ENCODE results near the gene GSTA4. TPM values are rescaled to one million over a fixed set of nuclear protein-coding genes. Genes with fewer than 3 reads are reported as not detected.

The GSTA4 gene
- total RNA-seq, 1 donor from 2014 or later: 72.9 TPM

GRCh38 chr6:53026526-53026925 is 31.4 kb upstream of the GSTA4 start:
- no peak for TF ChIP-seq CTCF (conservative IDR thresholded peaks at IDR 0.05)
- peaks cover 44% of the 10 kb centered on the region for H3K36me3 Mint-ChIP-seq
- H3K4me1 Mint-ChIP-seq (ENCODE audit: unreplicated experiment): no peaks in the 10 kb centered on the region
- H3K9me3 Mint-ChIP-seq: no peaks in the 10 kb centered on the region
- H3K27me3 Mint-ChIP-seq: no peaks in the 10 kb centered on the region
- no peak for DNase-seq (ENCODE audit: extremely low spot score, unreplicated experiment)
- H3K27ac Mint-ChIP-seq: no peak overlapping the region
- H3K4me3 Mint-ChIP-seq: no peak overlapping the region

GRCh38 chr6:53023323-53023722 is 28.2 kb upstream of the GSTA4 start:
- no peak for DNase-seq (ENCODE audit: extremely low spot score, unreplicated experiment)
- no peaks in the 10 kb centered on the region for H3K9me3 Mint-ChIP-seq
- no peak overlapping the region for H3K4me3 Mint-ChIP-seq
- peaks cover 30% of the 10 kb centered on the region for H3K36me3 Mint-ChIP-seq
- no peak overlapping the region for H3K27ac Mint-ChIP-seq
- no peaks in the 10 kb centered on the region for H3K27me3 Mint-ChIP-seq
- no peaks in the 10 kb centered on the region for H3K4me1 Mint-ChIP-seq (ENCODE audit: unreplicated experiment)
- no peak for TF ChIP-seq CTCF (conservative IDR thresholded peaks at IDR 0.05)

GRCh38 chr6:53020005-53020744 is 25.1 kb upstream of the GSTA4 start:
- no peak overlapping the region for H3K4me3 Mint-ChIP-seq
- H3K27me3 Mint-ChIP-seq: no peaks in the 10 kb centered on the region
- H3K4me1 Mint-ChIP-seq (ENCODE audit: unreplicated experiment): no peaks in the 10 kb centered on the region
- peaks cover 30% of the 10 kb centered on the region for H3K36me3 Mint-ChIP-seq
- H3K27ac Mint-ChIP-seq: no peak overlapping the region
- DNase-seq (ENCODE audit: extremely low spot score, unreplicated experiment): no peak
- H3K9me3 Mint-ChIP-seq: no peaks in the 10 kb centered on the region
- no peak for TF ChIP-seq CTCF (conservative IDR thresholded peaks at IDR 0.05)

- Mint-ChIP-seq H3K4me3 (no peak overlapping the region), H3K27ac (no peak overlapping the region), H3K27me3 (no peaks in the 10 kb centered on the region), H3K4me1 (ENCODE audit: unreplicated experiment) (no peaks in the 10 kb centered on the region), H3K36me3 (peaks cover 39% of the 10 kb centered on the region), H3K9me3 (no peaks in the 10 kb centered on the region)
- DNase-seq (ENCODE audit: extremely low spot score, unreplicated experiment): no peak
- TF ChIP-seq CTCF (conservative IDR thresholded peaks at IDR 0.05): no peak
Observed at GRCh38 chr6:53018446-53018845, 23.4 kb upstream of the GSTA4 start.

GRCh38 chr6:53015486-53015885 is 20.4 kb upstream of the GSTA4 start:
- H3K27me3 Mint-ChIP-seq: no peaks in the 10 kb centered on the region
- no peak for TF ChIP-seq CTCF (conservative IDR thresholded peaks at IDR 0.05)

More at GRCh38 chr6:53015486-53015885, 20.4 kb upstream of the GSTA4 start:
- no peak for DNase-seq (ENCODE audit: extremely low spot score, unreplicated experiment)
- Mint-ChIP-seq H3K9me3 (no peaks in the 10 kb centered on the region), H3K4me1 (ENCODE audit: unreplicated experiment) (no peaks in the 10 kb centered on the region), H3K36me3 (peaks cover 43% of the 10 kb centered on the region), H3K4me3 (no peak overlapping the region), H3K27ac (no peak overlapping the region)
